ENCODE data around the gene FILIP1L.

FILIP1L gene

GRCh38 chr3:99866261-99866761 lies 248.0 kb downstream of the FILIP1L start:
- H3K4me3 Mint-ChIP-seq = peak overlapping the region; percentile 11
- H3K27ac Mint-ChIP-seq = peak overlapping the region; percentile 88
- no peak for DNase-seq
- H3K27me3 Mint-ChIP-seq (ENCODE audit: low read depth, poor library complexity) = peaks cover 6% of the 10 kb centered on the region
- peaks cover 3% of the 10 kb centered on the region for H3K9me3 Mint-ChIP-seq
- TF ChIP-seq, protein P1, sequence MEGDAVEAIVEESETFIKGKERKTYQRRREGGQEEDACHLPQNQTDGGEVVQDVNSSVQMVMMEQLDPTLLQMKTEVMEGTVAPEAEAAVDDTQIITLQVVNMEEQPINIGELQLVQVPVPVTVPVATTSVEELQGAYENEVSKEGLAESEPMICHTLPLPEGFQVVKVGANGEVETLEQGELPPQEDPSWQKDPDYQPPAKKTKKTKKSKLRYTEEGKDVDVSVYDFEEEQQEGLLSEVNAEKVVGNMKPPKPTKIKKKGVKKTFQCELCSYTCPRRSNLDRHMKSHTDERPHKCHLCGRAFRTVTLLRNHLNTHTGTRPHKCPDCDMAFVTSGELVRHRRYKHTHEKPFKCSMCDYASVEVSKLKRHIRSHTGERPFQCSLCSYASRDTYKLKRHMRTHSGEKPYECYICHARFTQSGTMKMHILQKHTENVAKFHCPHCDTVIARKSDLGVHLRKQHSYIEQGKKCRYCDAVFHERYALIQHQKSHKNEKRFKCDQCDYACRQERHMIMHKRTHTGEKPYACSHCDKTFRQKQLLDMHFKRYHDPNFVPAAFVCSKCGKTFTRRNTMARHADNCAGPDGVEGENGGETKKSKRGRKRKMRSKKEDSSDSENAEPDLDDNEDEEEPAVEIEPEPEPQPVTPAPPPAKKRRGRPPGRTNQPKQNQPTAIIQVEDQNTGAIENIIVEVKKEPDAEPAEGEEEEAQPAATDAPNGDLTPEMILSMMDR (IDR thresholded peaks at IDR 0.05) = no peak
- peaks cover 55% of the 10 kb centered on the region for H3K4me1 Mint-ChIP-seq
- peaks cover 30% of the 10 kb centered on the region for H3K36me3 Mint-ChIP-seq (ENCODE audit: low read depth)

GRCh38 chr3:99865321-99865720 lies 249.0 kb downstream of the FILIP1L start:
- peaks cover 30% of the 10 kb centered on the region for H3K36me3 Mint-ChIP-seq (ENCODE audit: low read depth)
- peaks cover 3% of the 10 kb centered on the region for H3K9me3 Mint-ChIP-seq
- no peak for DNase-seq
- peaks cover 6% of the 10 kb centered on the region for H3K27me3 Mint-ChIP-seq (ENCODE audit: low read depth, poor library complexity)
- no peak overlapping the region for H3K4me3 Mint-ChIP-seq
- TF ChIP-seq, protein P1 (IDR thresholded peaks at IDR 0.05) = no peak
- peaks cover 46% of the 10 kb centered on the region for H3K4me1 Mint-ChIP-seq
- H3K27ac Mint-ChIP-seq = no peak overlapping the region

- H3K4me1 Mint-ChIP-seq = peaks cover 36% of the 10 kb centered on the region
- no peak overlapping the region for H3K27ac Mint-ChIP-seq
- peaks cover 30% of the 10 kb centered on the region for H3K36me3 Mint-ChIP-seq (ENCODE audit: low read depth)
- no peak for DNase-seq
- TF ChIP-seq, protein P1 (IDR thresholded peaks at IDR 0.05) = no peak
- H3K9me3 Mint-ChIP-seq = peaks cover 3% of the 10 kb centered on the region
- no peak overlapping the region for H3K4me3 Mint-ChIP-seq
- peaks cover 6% of the 10 kb centered on the region for H3K27me3 Mint-ChIP-seq (ENCODE audit: low read depth, poor library complexity)
These were observed 250.0 kb downstream of the FILIP1L start for GRCh38 chr3:99864289-99864688.

DNA sequence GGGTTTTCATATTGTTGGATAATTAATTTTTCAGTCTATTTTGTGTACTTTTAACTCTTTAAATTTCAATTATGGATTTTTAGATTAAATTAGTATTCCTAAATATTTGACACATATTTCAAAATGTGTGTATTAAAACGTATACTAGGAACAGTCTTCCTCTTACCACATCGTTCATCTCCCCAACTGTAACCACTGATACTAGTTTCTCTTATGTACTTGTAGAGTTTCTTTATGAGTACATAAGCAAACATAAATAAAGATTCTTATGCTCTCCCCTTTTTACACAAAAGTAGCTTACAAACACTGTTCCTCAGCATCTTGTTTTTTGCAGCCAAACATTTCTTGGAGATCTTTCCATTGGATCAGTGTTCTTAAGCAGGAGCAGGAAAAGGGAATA lies 250.7 kb downstream of the FILIP1L start:
- Mint-ChIP-seq H3K4me1 (peaks cover 35% of the 10 kb centered on the region), H3K27me3 (ENCODE audit: low read depth, poor library complexity) (peaks cover 6% of the 10 kb centered on the region), H3K9me3 (peaks cover 3% of the 10 kb centered on the region), H3K27ac (no peak overlapping the region), H3K36me3 (ENCODE audit: low read depth) (peaks cover 30% of the 10 kb centered on the region), H3K4me3 (no peak overlapping the region)
- DNase-seq = no peak
- TF ChIP-seq, protein P1 (IDR thresholded peaks at IDR 0.05) = no peak

DNA sequence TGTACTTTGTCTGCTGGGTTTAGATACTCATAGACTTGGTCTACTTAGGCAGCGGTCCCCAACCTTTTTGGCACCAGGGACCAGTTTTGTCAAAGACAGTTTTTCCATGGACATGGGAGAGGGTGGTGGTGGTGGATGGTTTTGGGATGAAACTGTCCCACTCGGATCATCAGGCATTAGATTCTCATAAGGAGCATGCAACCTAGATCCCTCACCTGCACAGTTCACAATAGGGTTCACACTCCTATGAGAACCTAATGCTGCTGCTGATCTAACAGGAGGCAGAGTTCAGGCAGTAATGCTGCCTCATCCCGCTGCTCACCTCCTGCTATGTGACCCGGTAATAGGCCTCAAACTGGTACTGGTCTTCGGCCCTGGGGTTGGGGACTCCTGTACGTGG lies 251.3 kb downstream of the FILIP1L start:
- H3K27me3 Mint-ChIP-seq (ENCODE audit: low read depth, poor library complexity) = peaks cover 4% of the 10 kb centered on the region
- peaks cover 30% of the 10 kb centered on the region for H3K36me3 Mint-ChIP-seq (ENCODE audit: low read depth)
- H3K9me3 Mint-ChIP-seq = peaks cover 3% of the 10 kb centered on the region
- DNase-seq = no peak
- H3K4me3 Mint-ChIP-seq = no peak overlapping the region
- H3K27ac Mint-ChIP-seq = no peak overlapping the region
- TF ChIP-seq, protein P1 (IDR thresholded peaks at IDR 0.05) = no peak
- H3K4me1 Mint-ChIP-seq = peaks cover 30% of the 10 kb centered on the region

GRCh38 chr3:99862208-99862607 lies 252.1 kb downstream of the FILIP1L start:
- peaks cover 22% of the 10 kb centered on the region for H3K4me1 Mint-ChIP-seq

More at GRCh38 chr3:99862208-99862607, 252.1 kb downstream of the FILIP1L start:
- H3K4me3 Mint-ChIP-seq = no peak overlapping the region
- H3K27me3 Mint-ChIP-seq (ENCODE audit: low read depth, poor library complexity) = peaks cover 4% of the 10 kb centered on the region
- H3K9me3 Mint-ChIP-seq = peaks cover 3% of the 10 kb centered on the region
- H3K36me3 Mint-ChIP-seq (ENCODE audit: low read depth) = peaks cover 30% of the 10 kb centered on the region
- no peak overlapping the region for H3K27ac Mint-ChIP-seq
- DNase-seq = no peak
- TF ChIP-seq, protein P1 (IDR thresholded peaks at IDR 0.05) = no peak

Measured in nephron progenitor cell (in vitro differentiated cells).